Activated T-helper 17 cell treated with anti-CD3 and anti-CD28 coated beads, Interleukin-2, amount 50 U/mL, for 72 hours (primary cell): ENCODE results near the gene TAPT1. TPM values are rescaled to one million over a fixed set of nuclear protein-coding genes. Genes with fewer than 3 reads are reported as not detected.
"Not testable (repeated sequence)": the region's sequence is repeated elsewhere in the genome, so short reads cannot be mapped to it uniquely, and the experiment has no call there.

Source experiments
- ATAC-seq: fragments of 150-1000 bp; cut with Tn5 transposase; replicated peaks from 2 replicates; pipeline ENCODE4 v1.10.0; 2021; ENCODE audit warnings: mild to moderate bottlenecking, moderate library complexity
- H3K27ac Mint-ChIP-seq: one replicate; pipeline ENCODE4 v1.8.0; 2022; ENCODE audit warnings: mixed read lengths
- H3K27me3 Mint-ChIP-seq: one replicate; pipeline ENCODE4 v1.8.0; 2022; ENCODE audit warnings: mixed read lengths
- H3K36me3 Mint-ChIP-seq: one replicate; pipeline ENCODE4 v1.8.0; 2022; ENCODE audit warnings: low read depth, mild to moderate bottlenecking, mixed read lengths
- H3K4me1 Mint-ChIP-seq: one replicate; pipeline ENCODE4 v1.8.0; 2022; ENCODE audit warnings: mixed read lengths
- H3K4me3 Mint-ChIP-seq: one replicate; pipeline ENCODE4 v1.8.0; 2022; ENCODE audit warnings: mild to moderate bottlenecking, mixed read lengths
- H3K9me3 Mint-ChIP-seq: one replicate; pipeline ENCODE4 v1.8.0; 2022; ENCODE audit warnings: mixed read lengths
- total RNA-seq, 2 donors: library from RNA; stranded (reverse); gene quantifications; one replicate each; pipeline ENCODE4 v1.2.3, GENCODE V29; 2022

The TAPT1 gene
- total RNA-seq, 2 donors from 2014 or later, result 27.4 to 31.0 TPM

DNA sequence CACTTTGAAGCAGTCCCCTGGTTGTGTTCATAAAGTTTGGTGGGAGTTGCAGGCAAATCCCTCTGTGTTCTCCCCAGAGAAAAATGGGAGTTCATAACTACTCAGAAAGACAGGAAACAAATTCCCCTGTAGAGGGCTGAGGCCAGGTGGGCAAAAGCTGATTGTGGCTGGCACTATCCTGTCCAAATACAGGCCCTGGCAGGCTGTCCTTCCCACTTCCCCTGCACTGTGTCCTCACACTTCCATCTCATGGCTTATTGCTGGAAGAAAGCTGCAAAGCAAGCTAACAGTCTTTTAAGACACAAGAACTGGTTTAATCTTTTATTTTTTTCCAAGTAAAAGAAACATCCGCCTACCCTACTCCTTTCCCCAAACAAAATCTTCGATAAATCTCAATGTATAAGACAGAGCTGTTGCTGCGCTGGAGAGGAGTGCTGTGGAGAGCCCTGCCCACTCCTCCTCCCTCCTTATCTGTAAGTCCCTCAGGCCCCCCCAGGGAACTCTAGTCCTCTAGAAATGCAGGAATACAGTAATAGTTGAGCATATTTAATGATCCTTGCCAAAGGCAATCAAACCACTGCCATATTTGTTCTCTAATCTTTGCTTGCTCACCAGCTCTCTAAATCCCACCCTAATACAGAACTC lies 14.0 kb downstream of the TAPT1 start:
- H3K4me3 Mint-ChIP-seq, result no peak overlapping the region
- no peaks in the 10 kb centered on the region for H3K27me3 Mint-ChIP-seq
- no peak for ATAC-seq
- no peaks in the 10 kb centered on the region for H3K9me3 Mint-ChIP-seq
- peaks cover 43% of the 10 kb centered on the region for H3K4me1 Mint-ChIP-seq
- H3K27ac Mint-ChIP-seq, result no peak overlapping the region
- peaks cover 80% of the 10 kb centered on the region for H3K36me3 Mint-ChIP-seq

GRCh38 chr4:16207409-16207808 lies 18.9 kb downstream of the TAPT1 start:
- peak; percentile 26 for ATAC-seq
- no peaks in the 10 kb centered on the region for H3K27me3 Mint-ChIP-seq
- peaks cover 79% of the 10 kb centered on the region for H3K36me3 Mint-ChIP-seq
- H3K4me1 Mint-ChIP-seq, result peaks cover 27% of the 10 kb centered on the region
- no peak overlapping the region for H3K27ac Mint-ChIP-seq
- H3K4me3 Mint-ChIP-seq, result no peak overlapping the region
- no peaks in the 10 kb centered on the region for H3K9me3 Mint-ChIP-seq

GRCh38 chr4:16206848-16207247 lies 19.4 kb downstream of the TAPT1 start:
- H3K27me3 Mint-ChIP-seq, result no peaks in the 10 kb centered on the region
- ATAC-seq, result no peak
- H3K4me3 Mint-ChIP-seq, result no peak overlapping the region
- H3K27ac Mint-ChIP-seq, result peak overlapping the region; percentile 48
- H3K4me1 Mint-ChIP-seq, result peaks cover 24% of the 10 kb centered on the region
- H3K9me3 Mint-ChIP-seq, result no peaks in the 10 kb centered on the region
- peaks cover 79% of the 10 kb centered on the region for H3K36me3 Mint-ChIP-seq

GRCh38 chr4:16206301-16206700 lies 20.0 kb downstream of the TAPT1 start:
- no peak overlapping the region for H3K4me3 Mint-ChIP-seq
- H3K4me1 Mint-ChIP-seq, result peaks cover 24% of the 10 kb centered on the region
- peak overlapping the region; percentile 48 for H3K27ac Mint-ChIP-seq
- no peaks in the 10 kb centered on the region for H3K27me3 Mint-ChIP-seq
- no peak for ATAC-seq
- no peaks in the 10 kb centered on the region for H3K9me3 Mint-ChIP-seq
- H3K36me3 Mint-ChIP-seq, result peaks cover 79% of the 10 kb centered on the region

DNA sequence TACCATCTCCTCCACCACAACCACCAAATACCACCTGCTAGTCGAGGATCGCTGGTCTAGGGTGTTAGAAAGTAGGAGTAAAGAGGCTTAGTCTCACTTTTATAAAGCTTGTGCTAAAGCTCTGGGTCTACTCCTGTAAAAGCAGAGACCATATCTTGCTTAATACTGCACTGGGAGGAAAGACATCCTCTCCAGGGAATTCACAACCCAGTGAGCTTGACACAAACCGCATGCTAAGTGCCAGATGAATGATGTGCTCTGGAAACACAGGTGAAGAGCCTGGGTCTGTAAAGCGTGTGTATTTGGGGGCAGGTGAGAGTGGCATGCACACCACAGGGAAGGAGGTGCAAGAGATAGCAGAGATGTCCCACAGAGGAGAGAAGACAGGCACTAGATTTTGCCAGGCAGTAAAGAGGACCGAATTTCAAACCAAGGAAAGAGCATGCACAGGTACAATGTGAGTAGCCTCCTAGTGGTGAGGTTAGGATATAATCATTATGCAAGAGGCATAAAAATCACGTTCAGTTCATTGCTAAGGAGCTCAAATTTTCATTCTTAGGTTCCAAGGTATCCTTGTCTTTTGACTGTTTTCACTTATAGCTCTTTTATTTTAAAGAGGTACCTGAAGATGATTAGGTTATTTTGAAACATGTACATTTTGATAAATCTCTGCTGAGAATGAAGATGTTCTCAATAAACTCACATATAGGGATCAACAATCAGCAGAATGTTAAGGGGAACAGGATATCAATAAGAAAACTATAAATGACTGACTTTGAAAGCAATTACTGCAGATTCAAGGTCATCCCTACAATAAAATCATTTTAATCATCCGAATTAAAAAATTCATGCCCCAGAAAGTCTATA lies 20.7 kb downstream of the TAPT1 start:
- H3K27ac Mint-ChIP-seq, result peak overlapping the region; percentile 71
- no peaks in the 10 kb centered on the region for H3K9me3 Mint-ChIP-seq
- peaks cover 24% of the 10 kb centered on the region for H3K4me1 Mint-ChIP-seq
- no peak overlapping the region for H3K4me3 Mint-ChIP-seq
- peaks cover 77% of the 10 kb centered on the region for H3K36me3 Mint-ChIP-seq
- peak; percentile 34 for ATAC-seq
- no peaks in the 10 kb centered on the region for H3K27me3 Mint-ChIP-seq

- Mint-ChIP-seq H3K27me3 (no peaks in the 10 kb centered on the region), H3K4me1 (peaks cover 24% of the 10 kb centered on the region), H3K36me3 (peaks cover 67% of the 10 kb centered on the region), H3K4me3 (no peak overlapping the region), H3K9me3 (no peaks in the 10 kb centered on the region), H3K27ac (no peak overlapping the region)
- ATAC-seq, result no peak
Measured at GRCh38 chr4:16204505-16204904, 21.8 kb downstream of the TAPT1 start.

DNA sequence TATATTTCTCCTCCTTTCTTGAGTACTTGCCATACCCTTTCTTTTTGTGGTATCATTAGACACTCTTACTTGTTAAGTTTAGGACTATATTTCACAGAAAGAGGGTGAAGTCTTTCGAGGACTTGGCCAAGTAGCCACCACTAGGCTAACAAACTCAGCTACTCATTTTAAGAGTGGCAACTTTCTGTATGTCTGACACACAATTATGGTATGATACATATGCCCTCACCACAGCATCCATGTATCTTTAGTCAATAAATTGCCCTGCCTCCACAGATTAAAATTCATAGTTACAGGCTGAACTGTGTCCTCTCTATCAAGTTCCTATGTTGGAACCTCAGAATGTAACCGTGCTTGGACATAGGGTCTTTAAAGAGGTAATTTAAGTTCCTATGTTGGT lies 23.2 kb downstream of the TAPT1 start:
- Mint-ChIP-seq H3K9me3 (no peaks in the 10 kb centered on the region), H3K36me3 (peaks cover 58% of the 10 kb centered on the region), H3K27ac (peak overlapping the region; percentile 56), H3K27me3 (no peaks in the 10 kb centered on the region), H3K4me1 (peaks cover 24% of the 10 kb centered on the region), H3K4me3 (no peak overlapping the region)
- ATAC-seq, result peak; percentile 32

DNA sequence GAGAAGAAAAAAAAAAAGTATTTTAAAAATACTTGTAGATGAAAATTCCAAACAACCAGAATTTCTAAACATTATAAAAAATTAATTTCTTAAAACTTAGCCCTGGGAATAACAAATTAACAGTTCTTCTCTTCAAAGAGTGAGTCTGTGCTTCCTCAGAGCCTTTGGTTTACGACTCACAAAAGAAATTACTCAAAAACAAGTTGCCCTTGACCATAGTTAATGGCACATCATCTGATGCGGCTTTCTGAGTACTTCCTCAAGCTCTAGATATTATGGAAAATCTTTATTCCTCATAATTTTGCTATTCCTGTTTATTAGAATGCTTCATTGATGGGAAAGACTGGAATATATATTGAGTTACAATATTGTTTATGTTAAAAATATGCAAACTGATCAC lies 23.7 kb downstream of the TAPT1 start:
- H3K9me3 Mint-ChIP-seq, result no peaks in the 10 kb centered on the region
- ATAC-seq, result no peak
- H3K36me3 Mint-ChIP-seq, result peaks cover 58% of the 10 kb centered on the region
- no peak overlapping the region for H3K27ac Mint-ChIP-seq
- no peak overlapping the region for H3K4me3 Mint-ChIP-seq
- no peaks in the 10 kb centered on the region for H3K27me3 Mint-ChIP-seq
- H3K4me1 Mint-ChIP-seq, result peaks cover 23% of the 10 kb centered on the region

GRCh38 chr4:16199093-16199492 lies 27.2 kb downstream of the TAPT1 start:
- no peak for ATAC-seq

DNA sequence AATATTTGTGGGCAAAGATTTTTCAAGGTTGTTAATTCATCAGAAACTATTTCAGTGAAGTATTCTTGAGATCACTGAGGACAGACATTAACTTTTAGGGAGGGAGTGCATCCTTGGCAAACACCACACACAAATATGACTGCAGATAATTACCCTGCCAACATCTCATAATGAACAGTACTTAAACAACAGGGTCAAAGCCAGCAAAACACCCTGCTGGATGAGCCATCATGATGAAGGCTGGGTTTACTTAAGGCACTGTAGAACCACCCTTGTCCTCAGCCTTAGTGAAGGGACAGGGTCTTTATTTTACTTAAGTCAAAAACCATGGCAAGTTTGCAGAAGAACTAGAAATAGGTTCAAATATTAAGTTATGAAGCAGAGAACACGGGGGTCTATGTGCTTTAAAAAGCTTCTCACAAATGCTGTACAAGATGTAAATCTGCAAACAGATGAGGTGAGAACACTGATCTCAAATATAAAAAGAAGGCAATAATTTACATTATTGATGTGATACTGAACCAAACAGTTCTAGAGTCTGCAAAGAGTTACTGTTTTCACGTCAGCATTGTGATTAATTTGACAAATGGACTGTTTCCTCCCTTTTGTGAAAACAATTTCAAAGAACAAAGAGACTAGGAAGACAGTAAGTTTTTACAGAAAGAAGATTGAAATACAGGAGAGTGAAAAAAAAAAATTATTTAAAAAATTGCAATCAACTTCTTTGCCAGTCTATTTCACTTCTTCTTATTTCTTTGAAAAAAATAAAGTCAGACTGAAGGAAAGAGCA lies 28.2 kb downstream of the TAPT1 start:
- Mint-ChIP-seq H3K4me1 (peaks cover 13% of the 10 kb centered on the region), H3K27ac (no peak overlapping the region), H3K36me3 (peaks cover 66% of the 10 kb centered on the region), H3K9me3 (no peaks in the 10 kb centered on the region), H3K4me3 (no peak overlapping the region), H3K27me3 (no peaks in the 10 kb centered on the region)
- ATAC-seq, result no peak

More at GRCh38 chr4:16199093-16199492, 27.2 kb downstream of the TAPT1 start:
- H3K9me3 Mint-ChIP-seq, result no peaks in the 10 kb centered on the region
- no peak overlapping the region for H3K27ac Mint-ChIP-seq
- no peak overlapping the region for H3K4me3 Mint-ChIP-seq
- peaks cover 66% of the 10 kb centered on the region for H3K36me3 Mint-ChIP-seq
- peaks cover 13% of the 10 kb centered on the region for H3K4me1 Mint-ChIP-seq
- H3K27me3 Mint-ChIP-seq, result no peaks in the 10 kb centered on the region

GRCh38 chr4:16196482-16197393 lies 29.5 kb downstream of the TAPT1 start:
- peaks cover 13% of the 10 kb centered on the region for H3K4me1 Mint-ChIP-seq
- no peak for ATAC-seq
- no peaks in the 10 kb centered on the region for H3K27me3 Mint-ChIP-seq
- H3K4me3 Mint-ChIP-seq, result no peak overlapping the region
- H3K27ac Mint-ChIP-seq, result peak overlapping the region; percentile 8
- H3K9me3 Mint-ChIP-seq, result no peaks in the 10 kb centered on the region
- H3K36me3 Mint-ChIP-seq, result peaks cover 71% of the 10 kb centered on the region

GRCh38 chr4:16195209-16195608 lies 31.1 kb downstream of the TAPT1 start:
- no peaks in the 10 kb centered on the region for H3K27me3 Mint-ChIP-seq
- no peak overlapping the region for H3K4me3 Mint-ChIP-seq
- peaks cover 78% of the 10 kb centered on the region for H3K36me3 Mint-ChIP-seq
- H3K9me3 Mint-ChIP-seq, result no peaks in the 10 kb centered on the region
- no peak for ATAC-seq
- H3K27ac Mint-ChIP-seq, result peak overlapping the region; percentile 46
- peaks cover 13% of the 10 kb centered on the region for H3K4me1 Mint-ChIP-seq

DNA sequence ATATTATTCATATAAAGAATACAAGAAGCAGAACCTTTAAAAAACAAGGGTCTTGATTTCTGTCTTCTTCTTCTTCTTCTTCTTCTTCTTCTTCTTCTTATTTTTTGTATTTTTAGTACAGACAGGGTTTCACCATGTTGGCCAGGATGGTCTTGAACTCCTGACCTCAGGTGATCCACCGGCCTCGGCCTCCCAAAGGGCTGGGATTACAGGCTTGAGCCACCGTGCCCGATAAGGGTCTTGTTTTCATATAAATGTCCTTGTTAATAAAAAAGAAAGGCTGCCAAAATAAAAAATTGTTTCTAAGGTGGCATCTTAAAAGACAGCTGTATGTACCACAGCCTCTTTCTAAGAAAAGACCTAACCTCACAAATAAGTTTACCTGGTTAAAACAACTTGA lies 31.5 kb downstream of the TAPT1 start:
- H3K27me3 Mint-ChIP-seq, result not testable (repeated sequence)
- Mint-ChIP-seq H3K36me3 (peaks cover 82% of the 10 kb centered on the region), H3K27ac (peak overlapping the region; percentile 46)

GRCh38 chr4:16194214-16194613 lies 32.1 kb downstream of the TAPT1 start:
- H3K27ac Mint-ChIP-seq, result no peak overlapping the region
- peaks cover 13% of the 10 kb centered on the region for H3K4me1 Mint-ChIP-seq
- no peak overlapping the region for H3K4me3 Mint-ChIP-seq
- H3K9me3 Mint-ChIP-seq, result no peaks in the 10 kb centered on the region
- no peak for ATAC-seq
- H3K27me3 Mint-ChIP-seq, result no peaks in the 10 kb centered on the region
- H3K36me3 Mint-ChIP-seq, result peaks cover 88% of the 10 kb centered on the region

More for the DNA sequence above, 31.5 kb downstream of the TAPT1 start:
- peaks cover 13% of the 10 kb centered on the region for H3K4me1 Mint-ChIP-seq
- not testable (repeated sequence) for H3K4me3 Mint-ChIP-seq, H3K9me3 Mint-ChIP-seq, ATAC-seq
